ENCODE measurements around the gene COPA.

The COPA gene

DNA sequence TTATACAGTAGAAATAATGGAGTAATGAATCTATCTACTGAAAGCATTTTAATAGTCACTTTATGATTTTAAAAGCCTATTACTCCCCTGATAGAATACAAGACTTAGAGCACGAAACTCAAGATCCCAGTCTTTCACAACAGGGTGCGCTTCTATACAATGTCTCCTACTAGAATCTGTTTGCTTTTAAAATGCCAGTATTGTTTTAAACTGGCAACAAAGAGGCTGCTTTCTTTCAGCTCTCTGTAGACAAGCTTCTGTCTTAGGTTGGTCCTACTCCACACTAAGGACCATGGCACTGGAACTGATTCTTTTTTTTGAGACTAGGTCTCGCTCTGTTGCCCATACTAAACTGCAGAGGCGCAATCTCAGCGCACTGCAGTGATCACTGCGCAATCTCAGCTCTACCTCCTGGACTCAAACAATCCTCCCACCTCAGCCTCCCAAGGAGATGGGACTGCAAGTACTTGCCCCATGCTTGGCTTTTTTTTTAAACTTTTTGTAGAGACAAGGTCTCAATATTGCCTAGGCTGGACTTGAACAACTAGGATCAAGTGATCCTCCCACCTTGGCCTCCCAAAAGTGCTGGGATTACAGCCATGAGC, 85.5 kb downstream of the COPA start:
- no peak overlapping the region for H3K4me3 ChIP-seq (ENCODE audit: low read depth, low read length)
- TF ChIP-seq, protein P1, sequence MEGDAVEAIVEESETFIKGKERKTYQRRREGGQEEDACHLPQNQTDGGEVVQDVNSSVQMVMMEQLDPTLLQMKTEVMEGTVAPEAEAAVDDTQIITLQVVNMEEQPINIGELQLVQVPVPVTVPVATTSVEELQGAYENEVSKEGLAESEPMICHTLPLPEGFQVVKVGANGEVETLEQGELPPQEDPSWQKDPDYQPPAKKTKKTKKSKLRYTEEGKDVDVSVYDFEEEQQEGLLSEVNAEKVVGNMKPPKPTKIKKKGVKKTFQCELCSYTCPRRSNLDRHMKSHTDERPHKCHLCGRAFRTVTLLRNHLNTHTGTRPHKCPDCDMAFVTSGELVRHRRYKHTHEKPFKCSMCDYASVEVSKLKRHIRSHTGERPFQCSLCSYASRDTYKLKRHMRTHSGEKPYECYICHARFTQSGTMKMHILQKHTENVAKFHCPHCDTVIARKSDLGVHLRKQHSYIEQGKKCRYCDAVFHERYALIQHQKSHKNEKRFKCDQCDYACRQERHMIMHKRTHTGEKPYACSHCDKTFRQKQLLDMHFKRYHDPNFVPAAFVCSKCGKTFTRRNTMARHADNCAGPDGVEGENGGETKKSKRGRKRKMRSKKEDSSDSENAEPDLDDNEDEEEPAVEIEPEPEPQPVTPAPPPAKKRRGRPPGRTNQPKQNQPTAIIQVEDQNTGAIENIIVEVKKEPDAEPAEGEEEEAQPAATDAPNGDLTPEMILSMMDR (IDR thresholded peaks at IDR 0.05; ENCODE audit: borderline replicate concordance, insufficient read depth, low read depth, low read length): no peak

DNA sequence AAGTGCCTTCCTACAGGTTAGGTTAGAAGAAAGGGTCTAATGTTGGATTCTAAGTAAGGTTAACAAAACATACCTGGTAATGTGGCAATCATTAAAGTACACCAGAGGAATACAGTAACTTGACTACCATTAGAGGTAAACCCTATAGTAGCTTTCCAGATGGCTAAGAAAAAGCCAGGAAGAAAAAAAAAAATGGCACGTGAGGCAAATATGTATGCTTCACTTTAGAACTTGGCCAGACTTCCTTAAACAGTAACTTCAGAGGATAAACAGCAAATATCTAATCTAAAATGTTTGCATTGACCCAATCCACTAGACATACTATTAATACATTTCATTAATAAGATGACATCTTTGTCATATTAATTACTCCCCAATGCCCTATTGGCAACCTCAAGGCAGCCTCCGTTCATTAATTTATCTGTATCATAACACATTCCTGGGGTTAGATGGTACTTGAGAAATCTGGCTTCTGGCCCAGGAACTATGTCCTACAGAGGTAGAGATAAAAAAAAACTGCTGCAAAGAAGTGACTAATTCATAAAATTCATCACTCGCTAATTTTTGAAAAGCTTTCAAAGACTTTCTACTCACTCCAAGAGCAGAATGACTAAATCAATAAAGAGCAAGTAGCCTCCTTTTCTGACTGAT, 86.5 kb downstream of the COPA start:
- no peak overlapping the region for H3K4me3 ChIP-seq (ENCODE audit: low read depth, low read length)
- TF ChIP-seq, protein P1 (IDR thresholded peaks at IDR 0.05; ENCODE audit: borderline replicate concordance, insufficient read depth, low read depth, low read length): no peak

DNA sequence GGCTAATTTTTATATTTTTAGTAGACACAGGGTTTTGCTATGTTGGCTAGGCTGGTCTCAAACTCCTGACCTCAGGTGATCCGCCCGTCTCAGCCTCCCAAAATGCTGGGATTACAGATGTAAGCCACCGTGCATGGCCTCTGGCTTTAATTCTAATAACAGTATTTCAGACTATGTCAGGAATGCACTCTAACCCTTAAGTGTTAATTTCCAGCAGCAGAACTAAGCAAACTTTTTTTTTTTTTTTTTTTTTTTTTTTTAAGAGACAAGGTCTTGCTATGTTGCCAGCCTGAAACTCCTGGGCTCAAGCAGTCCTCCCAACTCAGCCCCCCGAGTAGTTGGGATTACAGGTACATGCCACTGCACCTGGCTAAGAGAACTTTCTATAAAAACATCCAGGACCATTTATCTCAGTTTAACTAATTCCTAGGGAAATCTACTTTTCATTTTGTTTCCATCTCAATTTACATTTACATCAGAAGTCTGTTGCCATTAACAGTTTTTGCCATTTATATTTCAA, 87.2 kb downstream of the COPA start:
- no peak overlapping the region for H3K4me3 ChIP-seq (ENCODE audit: low read depth, low read length)
- TF ChIP-seq, protein P1 (IDR thresholded peaks at IDR 0.05; ENCODE audit: borderline replicate concordance, insufficient read depth, low read depth, low read length): no peak

DNA sequence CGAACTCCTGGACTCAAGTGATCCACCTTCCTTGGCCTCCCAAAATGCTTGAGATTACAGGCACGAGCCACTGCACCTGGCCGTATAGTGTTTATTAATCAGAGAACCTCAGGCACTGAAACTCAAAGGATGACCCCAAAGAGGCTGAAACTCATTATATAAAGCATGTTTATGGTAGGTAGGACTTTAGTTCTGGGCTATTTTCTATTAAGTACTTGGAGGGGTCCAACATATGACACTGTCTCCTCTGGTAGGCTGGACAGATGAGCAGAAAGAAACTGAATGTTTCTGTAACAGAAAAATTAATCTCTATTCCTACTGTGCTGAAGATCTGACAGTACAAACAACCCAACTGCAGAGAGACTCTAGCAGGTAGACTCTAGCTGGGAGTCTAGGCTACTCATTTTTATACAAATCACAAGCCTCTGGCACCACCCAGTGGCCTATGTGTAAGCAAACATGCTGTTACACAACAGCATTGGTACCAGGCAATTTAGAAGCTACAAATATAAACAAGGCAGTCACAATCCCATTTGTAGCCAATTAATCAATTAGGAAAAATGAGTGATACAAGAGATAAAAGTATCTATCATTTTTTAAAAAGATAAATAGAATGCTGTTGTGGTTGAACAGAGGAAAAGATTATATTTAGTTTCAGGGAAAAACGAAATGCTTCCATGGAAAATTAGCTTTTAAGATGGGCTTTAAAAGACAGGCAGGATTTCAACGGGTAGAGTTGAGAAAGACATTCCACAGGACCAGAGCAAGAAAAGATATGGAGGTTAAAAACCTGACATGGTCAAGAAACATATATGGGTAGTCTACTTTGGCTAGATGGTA, 91.1 kb downstream of the COPA start:
- TF ChIP-seq, protein P1 (IDR thresholded peaks at IDR 0.05; ENCODE audit: borderline replicate concordance, insufficient read depth, low read depth, low read length): peak; percentile 45; the same call in 1 of the 2 replicates
- H3K4me3 ChIP-seq (ENCODE audit: low read depth, low read length): no peak overlapping the region

DNA sequence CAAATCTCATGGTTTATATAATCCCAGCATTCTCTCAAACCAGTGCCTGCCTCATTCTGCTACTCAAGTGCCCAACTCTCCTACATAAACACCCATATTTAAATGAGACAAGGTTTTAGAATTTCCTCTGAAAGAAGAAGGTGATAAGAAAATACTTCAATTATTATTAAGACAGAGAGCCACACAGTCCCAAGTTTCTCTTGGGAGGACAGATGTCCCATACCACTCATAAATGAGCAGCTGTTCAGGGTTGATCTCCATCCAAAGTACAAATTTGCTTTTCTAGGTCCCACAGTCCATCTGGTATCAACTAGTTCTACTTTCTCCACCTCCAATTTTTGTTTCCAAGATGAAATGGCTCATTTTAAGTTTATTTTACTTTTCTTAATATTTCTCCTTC, 92.0 kb downstream of the COPA start:
- H3K4me3 ChIP-seq (ENCODE audit: low read depth, low read length): no peak overlapping the region
- TF ChIP-seq, protein P1 (IDR thresholded peaks at IDR 0.05; ENCODE audit: borderline replicate concordance, insufficient read depth, low read depth, low read length): no peak

DNA sequence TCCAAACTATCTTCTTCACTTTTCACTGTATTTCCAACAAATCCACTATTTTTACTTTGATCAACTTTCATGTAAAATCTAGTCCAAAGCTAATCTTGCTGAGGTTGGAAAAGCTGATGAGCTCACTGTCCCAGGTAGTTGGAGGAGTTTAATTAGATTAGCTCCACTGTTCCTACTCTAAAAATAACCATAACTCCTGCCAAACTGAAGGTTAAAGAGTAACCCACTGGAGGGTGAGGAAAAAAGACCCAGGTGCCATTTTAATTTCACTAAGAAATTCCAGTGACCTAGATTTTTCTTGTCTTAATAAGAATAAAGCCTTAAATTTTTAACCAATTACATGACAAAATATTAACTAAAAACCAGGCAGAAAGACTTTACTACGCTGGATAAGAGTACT, 96.0 kb downstream of the COPA start:
- no peak overlapping the region for H3K4me3 ChIP-seq (ENCODE audit: low read depth, low read length)
- TF ChIP-seq, protein P1 (IDR thresholded peaks at IDR 0.05; ENCODE audit: borderline replicate concordance, insufficient read depth, low read depth, low read length): no peak

Data from GM12875 (cell line).